GM19025 (cell line): Measurements from ENCODE around the gene FITM2.

Source experiments
- ATAC-seq: cut with Tn5 transposase; IDR thresholded peaks from one replicate; pipeline ENCODE4 v1.9.1; 2021; ENCODE audit warnings: mild to moderate bottlenecking, low read depth, moderate library complexity; ENCODE audit not compliant: unreplicated experiment

FITM2 gene

GRCh38 chr20:44287272-44288097, 23.5 kb downstream of the FITM2 start:
- no peak for ATAC-seq

GRCh38 chr20:44284032-44284431, 27.0 kb downstream of the FITM2 start:
- ATAC-seq = no peak

DNA sequence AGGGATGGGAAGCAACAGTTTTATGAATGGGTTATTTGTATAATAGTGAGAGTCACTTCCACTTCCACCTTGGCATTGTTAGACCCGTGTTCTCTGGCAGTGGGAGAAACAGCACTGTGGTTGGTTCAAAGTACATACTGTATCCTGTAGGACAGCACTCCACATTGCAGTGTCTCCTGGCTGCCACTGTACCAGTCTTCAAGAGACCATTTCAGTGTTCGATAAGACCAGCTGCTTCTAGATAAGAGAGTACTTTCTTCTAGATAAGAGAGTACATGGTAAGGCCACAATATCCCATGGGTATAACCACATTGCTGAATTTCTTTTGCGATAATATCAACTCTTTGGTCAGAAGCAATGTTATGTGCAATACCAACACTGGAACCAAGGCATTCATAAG, 28.8 kb downstream of the FITM2 start:
- ATAC-seq = no peak

GRCh38 chr20:44280387-44280786, 30.6 kb downstream of the FITM2 start:
- no peak for ATAC-seq

GRCh38 chr20:44279228-44279627, 31.8 kb downstream of the FITM2 start:
- ATAC-seq = no peak

- no peak for ATAC-seq
These were observed 36.5 kb downstream of the FITM2 start for GRCh38 chr20:44274303-44275017.

- no peak for ATAC-seq
These were observed 37.5 kb downstream of the FITM2 start for GRCh38 chr20:44273231-44274215.

- no peak for ATAC-seq
These were observed 38.9 kb downstream of the FITM2 start for GRCh38 chr20:44271915-44272663.

- no peak for ATAC-seq
These were observed 42.2 kb downstream of the FITM2 start for GRCh38 chr20:44268802-44269201.

DNA sequence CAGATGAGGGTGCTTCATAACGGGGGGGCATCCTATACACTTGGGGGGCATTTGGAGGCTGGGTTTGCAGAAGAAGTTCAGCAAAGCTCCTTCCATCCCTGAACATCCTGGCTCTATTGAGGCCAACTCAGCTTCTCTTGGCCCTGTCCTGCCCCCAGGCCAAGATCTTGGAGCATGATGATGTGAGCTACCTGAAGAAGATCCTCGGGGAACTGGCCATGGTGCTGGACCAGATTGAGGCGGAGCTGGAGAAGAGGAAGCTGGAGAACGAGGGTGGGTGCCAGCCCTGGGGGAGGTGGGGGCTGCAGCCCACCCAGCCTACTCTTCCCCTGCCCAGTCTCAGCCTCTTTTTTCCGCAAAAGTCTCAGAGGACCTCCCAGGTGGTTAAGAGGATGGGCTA, 46.7 kb downstream of the FITM2 start:
- ATAC-seq = no peak

DNA sequence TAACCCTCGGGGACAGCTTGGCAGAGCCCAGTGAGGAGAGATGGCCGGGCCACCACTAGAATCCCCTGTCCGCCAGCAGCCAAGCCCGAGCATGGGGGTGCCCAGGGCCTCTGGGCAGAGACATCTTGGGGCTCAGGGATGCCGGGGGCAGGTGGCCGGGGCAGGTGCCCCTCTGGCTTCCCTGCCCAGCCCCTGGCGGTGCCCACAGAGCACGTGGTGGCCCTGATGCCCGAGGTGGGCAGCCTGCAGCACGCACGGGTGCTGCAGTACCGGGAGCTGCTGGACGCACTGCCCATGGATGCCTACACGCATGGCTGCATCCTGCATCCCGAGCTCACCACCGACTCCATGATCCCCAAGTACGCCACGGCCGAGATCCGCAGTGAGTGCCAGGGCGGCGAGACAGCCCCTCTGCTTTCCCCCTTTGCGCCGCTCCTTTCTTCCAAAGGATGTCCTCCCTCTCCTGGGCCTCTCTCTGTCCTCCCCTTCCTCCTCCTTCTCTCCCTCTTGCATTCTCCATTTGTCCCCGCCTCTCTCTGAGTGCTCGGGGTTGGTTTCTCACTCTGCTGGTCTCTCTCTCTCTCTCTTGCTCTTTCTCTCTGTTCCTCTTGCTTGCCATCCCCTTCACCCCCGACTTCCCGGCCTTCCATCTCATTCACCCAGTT, 52.6 kb downstream of the FITM2 start:
- no peak for ATAC-seq

DNA sequence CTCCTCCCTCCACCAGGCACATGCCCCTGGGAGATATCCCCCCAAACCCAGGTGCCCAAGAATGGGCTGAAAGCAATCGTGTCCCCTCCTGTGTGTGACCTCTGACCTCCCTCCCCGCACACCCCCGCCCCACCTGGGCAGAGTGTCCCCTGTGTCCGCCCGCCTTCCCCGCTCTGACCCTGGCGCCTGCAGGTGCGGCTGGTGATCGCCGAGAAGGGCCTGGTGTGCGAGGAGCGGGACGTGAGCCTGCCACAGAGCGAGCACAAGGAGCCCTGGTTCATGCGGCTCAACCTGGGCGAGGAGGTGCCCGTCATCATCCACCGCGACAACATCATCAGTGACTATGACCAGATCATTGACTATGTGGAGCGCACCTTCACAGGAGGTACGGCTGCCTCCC, 54.0 kb downstream of the FITM2 start:
- ATAC-seq = no peak

DNA sequence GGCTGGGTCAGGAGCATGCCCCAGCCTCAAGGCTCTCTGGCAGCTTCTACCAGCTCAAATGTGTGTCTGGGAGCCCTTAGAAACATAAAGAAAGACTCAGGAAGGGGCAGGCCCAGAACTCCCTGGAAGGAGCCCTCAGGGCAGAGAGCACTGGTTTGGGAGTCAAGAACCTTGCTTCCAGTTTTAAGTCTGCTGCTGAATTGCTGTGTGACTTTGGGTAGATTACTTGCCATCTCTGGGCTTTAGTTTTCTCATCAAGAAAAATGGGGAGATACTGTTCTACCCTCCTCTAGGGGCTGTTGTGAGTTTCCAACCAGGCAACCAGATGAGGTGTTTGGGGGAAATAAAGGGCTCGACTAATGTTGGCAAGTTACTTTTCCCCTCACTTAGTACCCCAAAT, 55.1 kb downstream of the FITM2 start:
- ATAC-seq = no peak

DNA sequence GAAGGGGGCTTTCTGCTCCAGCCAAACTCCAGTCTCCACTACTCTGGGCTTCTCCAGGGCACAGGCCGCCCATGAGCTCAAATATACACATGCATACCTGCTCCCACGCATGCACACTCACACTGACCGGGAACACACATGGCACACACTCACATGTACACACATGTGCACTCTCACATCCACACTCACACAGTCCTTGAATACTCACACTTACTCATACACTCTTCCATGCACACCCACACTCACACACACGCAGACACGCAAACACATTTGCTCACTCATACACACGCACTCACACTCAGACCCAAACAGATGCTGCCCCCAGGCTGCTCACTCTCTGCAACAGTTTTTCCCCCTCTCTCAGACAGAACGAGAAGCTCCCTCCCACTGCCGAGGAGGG, 56.9 kb downstream of the FITM2 start:
- ATAC-seq = no peak

GRCh38 chr20:44253528-44253927, 57.5 kb downstream of the FITM2 start:
- ATAC-seq = no peak
